Progenitor cell of endocrine pancreas (in vitro differentiated cells): ENCODE data around the gene KRT84. TPM values are rescaled to one million over a fixed set of nuclear protein-coding genes. Genes with fewer than 3 reads are reported as not detected.

Experiments
- DNase-seq: peaks from one replicate; pipeline ENCODE4 v3.0.0; 2021; ENCODE audit warnings: low spot score; ENCODE audit not compliant: unreplicated experiment
- H3K27ac Mint-ChIP-seq: 2 replicates; pipeline ENCODE4 v1.8.0; 2021; ENCODE audit warnings: mild to moderate bottlenecking, moderate library complexity, mixed read lengths
- H3K27me3 Mint-ChIP-seq: 2 replicates; pipeline ENCODE4 v1.8.0; 2021; ENCODE audit warnings: mixed read lengths
- H3K36me3 Mint-ChIP-seq: 2 replicates; pipeline ENCODE4 v1.8.0; 2022; ENCODE audit warnings: mixed read lengths; ENCODE audit not compliant: insufficient read depth
- H3K4me1 Mint-ChIP-seq: 2 replicates; pipeline ENCODE4 v1.8.0; 2021; ENCODE audit warnings: low read depth, mixed read lengths
- H3K4me3 Mint-ChIP-seq: 2 replicates; pipeline ENCODE4 v1.8.0; 2021; ENCODE audit warnings: low read depth, mild to moderate bottlenecking, moderate library complexity, mixed read lengths
- H3K9me3 Mint-ChIP-seq: 2 replicates; pipeline ENCODE4 v1.8.0; 2021; ENCODE audit warnings: low read depth, mixed read lengths
- total RNA-seq: library from RNA; stranded (reverse); gene quantifications from 2 replicates; pipeline ENCODE4 v1.2.1, GENCODE V29; 2021
- TF ChIP-seq, protein P1 (sequence below): fragments of 200-600 bp; sonication (generic); IDR thresholded peaks from one replicate; pipeline ENCODE4 v1.5.0; 2021; ENCODE audit warnings: antibody characterized with exemption, mild to moderate bottlenecking; ENCODE audit not compliant: unreplicated experiment

The KRT84 gene
- total RNA-seq, 1 donor from 2014 or later, result not detected

DNA sequence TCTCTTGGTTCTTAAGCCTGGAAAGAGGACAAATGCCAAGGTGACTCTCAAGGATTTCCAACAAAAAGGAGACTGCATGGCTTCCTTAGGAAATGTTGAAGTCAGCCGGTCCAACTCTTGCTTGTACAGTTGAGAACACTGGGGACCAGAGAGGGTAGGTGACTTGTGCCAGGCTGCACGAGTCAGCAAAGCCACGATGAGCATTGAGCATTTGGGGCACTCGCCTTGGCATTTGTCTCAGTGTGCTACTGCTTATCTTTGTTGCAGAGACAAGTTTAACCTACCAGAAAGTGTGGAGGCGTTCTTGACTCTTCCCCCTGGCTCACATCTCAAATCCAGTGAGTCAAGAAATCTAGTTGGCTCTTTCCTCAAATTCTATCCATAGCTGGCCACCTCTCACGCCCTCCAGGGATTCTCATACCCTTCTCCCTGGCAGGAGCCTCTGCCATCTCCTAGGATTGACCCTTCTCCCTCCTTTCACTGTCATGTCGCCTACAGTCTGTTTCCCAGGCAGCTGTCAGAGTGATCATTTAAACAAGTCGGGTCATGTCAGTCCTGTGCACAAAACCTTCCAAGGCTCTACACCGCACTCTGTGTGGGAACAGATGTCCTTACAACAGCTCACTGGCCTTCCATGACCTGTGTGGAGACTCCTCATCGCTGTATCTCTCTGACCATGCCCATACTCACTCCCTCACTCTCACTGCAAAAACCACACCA, 47.1 kb downstream of the KRT84 start:
- Mint-ChIP-seq H3K9me3 (peaks cover 3% of the 10 kb centered on the region), H3K4me3 (no peak overlapping the region), H3K27ac (no peak overlapping the region), H3K4me1 (no peaks in the 10 kb centered on the region), H3K36me3 (no peaks in the 10 kb centered on the region), H3K27me3 (peaks cover 44% of the 10 kb centered on the region)
- TF ChIP-seq, protein P1, sequence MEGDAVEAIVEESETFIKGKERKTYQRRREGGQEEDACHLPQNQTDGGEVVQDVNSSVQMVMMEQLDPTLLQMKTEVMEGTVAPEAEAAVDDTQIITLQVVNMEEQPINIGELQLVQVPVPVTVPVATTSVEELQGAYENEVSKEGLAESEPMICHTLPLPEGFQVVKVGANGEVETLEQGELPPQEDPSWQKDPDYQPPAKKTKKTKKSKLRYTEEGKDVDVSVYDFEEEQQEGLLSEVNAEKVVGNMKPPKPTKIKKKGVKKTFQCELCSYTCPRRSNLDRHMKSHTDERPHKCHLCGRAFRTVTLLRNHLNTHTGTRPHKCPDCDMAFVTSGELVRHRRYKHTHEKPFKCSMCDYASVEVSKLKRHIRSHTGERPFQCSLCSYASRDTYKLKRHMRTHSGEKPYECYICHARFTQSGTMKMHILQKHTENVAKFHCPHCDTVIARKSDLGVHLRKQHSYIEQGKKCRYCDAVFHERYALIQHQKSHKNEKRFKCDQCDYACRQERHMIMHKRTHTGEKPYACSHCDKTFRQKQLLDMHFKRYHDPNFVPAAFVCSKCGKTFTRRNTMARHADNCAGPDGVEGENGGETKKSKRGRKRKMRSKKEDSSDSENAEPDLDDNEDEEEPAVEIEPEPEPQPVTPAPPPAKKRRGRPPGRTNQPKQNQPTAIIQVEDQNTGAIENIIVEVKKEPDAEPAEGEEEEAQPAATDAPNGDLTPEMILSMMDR, result no peak
- no peak for DNase-seq

GRCh38 chr12:52337054-52337453, 48.4 kb downstream of the KRT84 start:
- DNase-seq, result no peak
- H3K4me3 Mint-ChIP-seq, result no peak overlapping the region
- H3K4me1 Mint-ChIP-seq, result no peaks in the 10 kb centered on the region
- H3K27me3 Mint-ChIP-seq, result peaks cover 37% of the 10 kb centered on the region
- no peak overlapping the region for H3K27ac Mint-ChIP-seq
- H3K9me3 Mint-ChIP-seq, result peaks cover 3% of the 10 kb centered on the region
- no peaks in the 10 kb centered on the region for H3K36me3 Mint-ChIP-seq
- TF ChIP-seq, protein P1, result no peak

- TF ChIP-seq, protein P1, result no peak
- Mint-ChIP-seq H3K36me3 (no peaks in the 10 kb centered on the region), H3K27me3 (peaks cover 37% of the 10 kb centered on the region), H3K27ac (no peak overlapping the region), H3K9me3 (peaks cover 3% of the 10 kb centered on the region), H3K4me3 (no peak overlapping the region), H3K4me1 (no peaks in the 10 kb centered on the region)
- DNase-seq, result no peak
Measured at GRCh38 chr12:52336641-52337040, 48.8 kb downstream of the KRT84 start.

DNA sequence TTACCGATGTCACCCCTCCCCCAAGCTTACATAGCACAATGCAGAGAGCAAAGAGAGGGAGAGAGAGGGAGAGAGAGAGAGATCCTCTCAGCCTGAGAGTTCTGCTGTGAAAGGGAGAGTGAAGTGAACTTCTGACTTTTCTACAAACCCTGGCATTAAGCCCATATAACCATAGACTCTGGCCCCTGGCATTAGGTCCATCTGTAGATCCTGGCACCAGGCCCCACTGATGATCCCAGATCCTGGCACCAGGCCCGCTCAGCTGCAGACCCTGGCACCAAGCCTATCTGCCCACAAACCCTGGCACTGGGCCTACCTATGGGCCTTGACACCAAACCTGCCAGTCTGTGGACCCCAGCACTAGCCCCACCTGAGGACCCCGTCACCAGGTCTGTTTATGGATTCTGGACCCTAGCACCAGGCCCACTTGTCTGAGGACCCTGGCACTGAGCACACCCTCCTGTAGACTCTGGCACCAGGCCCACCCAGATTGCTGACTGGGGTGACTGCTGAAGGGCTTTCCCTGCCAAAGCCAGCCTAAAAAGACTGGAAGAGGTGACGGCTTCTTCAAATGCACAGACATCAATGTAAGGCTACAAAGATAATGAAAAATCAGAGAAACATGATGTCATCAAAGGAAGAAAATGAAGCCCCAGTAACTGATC, 49.7 kb downstream of the KRT84 start:
- peaks cover 3% of the 10 kb centered on the region for H3K9me3 Mint-ChIP-seq
- TF ChIP-seq, protein P1, result no peak
- no peak overlapping the region for H3K27ac Mint-ChIP-seq
- no peak for DNase-seq
- H3K36me3 Mint-ChIP-seq, result no peaks in the 10 kb centered on the region
- no peaks in the 10 kb centered on the region for H3K4me1 Mint-ChIP-seq
- peaks cover 34% of the 10 kb centered on the region for H3K27me3 Mint-ChIP-seq
- H3K4me3 Mint-ChIP-seq, result no peak overlapping the region

DNA sequence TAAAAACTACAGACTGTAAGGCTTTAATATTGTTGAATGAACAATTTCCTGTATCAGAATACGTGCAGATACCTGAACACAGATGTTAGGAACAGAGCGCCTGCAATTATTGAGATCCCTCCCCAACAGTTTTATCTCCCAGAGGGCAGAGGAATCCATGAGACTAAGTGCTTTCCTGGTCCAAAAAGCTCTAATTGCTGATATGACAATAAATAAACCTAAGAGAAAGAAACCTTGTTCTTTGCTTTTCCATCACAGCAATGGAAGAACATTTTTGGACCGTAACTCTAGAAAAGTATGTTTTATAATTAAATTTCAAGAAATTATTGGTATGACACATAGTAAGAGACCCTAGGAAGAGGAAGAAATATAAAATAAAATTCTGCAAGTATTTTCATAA, 51.3 kb downstream of the KRT84 start:
- no peak overlapping the region for H3K27ac Mint-ChIP-seq

More for the DNA sequence above, 51.3 kb downstream of the KRT84 start:
- Mint-ChIP-seq H3K4me1 (no peaks in the 10 kb centered on the region), H3K9me3 (peaks cover 3% of the 10 kb centered on the region), H3K4me3 (no peak overlapping the region), H3K27me3 (peaks cover 35% of the 10 kb centered on the region), H3K36me3 (no peaks in the 10 kb centered on the region)
- TF ChIP-seq, protein P1, result no peak
- no peak for DNase-seq
